ENCODE measurements around the gene ETV6.

The ETV6 gene

GRCh38 chr12:11703378-11703777 is 53.9 kb downstream of the ETV6 start:
- TF ChIP-seq CTCF (IDR thresholded peaks at IDR 0.05; ENCODE audit: extremely low read depth, missing control alignments), result no peak
- DNase-seq (ENCODE audit: low spot score), result no peak

GRCh38 chr12:11704089-11704488 is 54.6 kb downstream of the ETV6 start:
- DNase-seq (ENCODE audit: low spot score), result no peak
- TF ChIP-seq CTCF (IDR thresholded peaks at IDR 0.05; ENCODE audit: extremely low read depth, missing control alignments), result no peak

- TF ChIP-seq CTCF (IDR thresholded peaks at IDR 0.05; ENCODE audit: extremely low read depth, missing control alignments), result no peak
- DNase-seq (ENCODE audit: low spot score), result no peak
Observed at GRCh38 chr12:11705010-11705409, 55.5 kb downstream of the ETV6 start.

GRCh38 chr12:11706509-11707379 is 57.3 kb downstream of the ETV6 start:
- DNase-seq (ENCODE audit: low spot score), result no peak
- TF ChIP-seq CTCF (IDR thresholded peaks at IDR 0.05; ENCODE audit: extremely low read depth, missing control alignments), result no peak

GRCh38 chr12:11707535-11707934 is 58.1 kb downstream of the ETV6 start:
- DNase-seq (ENCODE audit: low spot score), result no peak
- TF ChIP-seq CTCF (IDR thresholded peaks at IDR 0.05; ENCODE audit: extremely low read depth, missing control alignments), result no peak

GRCh38 chr12:11709513-11709912 is 60.0 kb downstream of the ETV6 start:
- TF ChIP-seq CTCF (IDR thresholded peaks at IDR 0.05; ENCODE audit: extremely low read depth, missing control alignments), result no peak
- DNase-seq (ENCODE audit: low spot score), result no peak

- no peak for DNase-seq (ENCODE audit: low spot score)
- TF ChIP-seq CTCF (IDR thresholded peaks at IDR 0.05; ENCODE audit: extremely low read depth, missing control alignments), result no peak
Observed at GRCh38 chr12:11710431-11710830, 61.0 kb downstream of the ETV6 start.
